Progenitor cell of endocrine pancreas (in vitro differentiated cells): ENCODE results near the gene FAM135A. TPM values are rescaled to one million over a fixed set of nuclear protein-coding genes. Genes with fewer than 3 reads are reported as not detected.

Source experiments
- DNase-seq: peaks from one replicate; pipeline ENCODE4 v3.0.0; 2021; ENCODE audit warnings: low spot score; ENCODE audit not compliant: unreplicated experiment
- H3K27ac Mint-ChIP-seq: 2 replicates; pipeline ENCODE4 v1.8.0; 2021; ENCODE audit warnings: mild to moderate bottlenecking, moderate library complexity, mixed read lengths
- H3K27me3 Mint-ChIP-seq: 2 replicates; pipeline ENCODE4 v1.8.0; 2021; ENCODE audit warnings: mixed read lengths
- H3K36me3 Mint-ChIP-seq: 2 replicates; pipeline ENCODE4 v1.8.0; 2022; ENCODE audit warnings: mixed read lengths; ENCODE audit not compliant: insufficient read depth
- H3K4me1 Mint-ChIP-seq: 2 replicates; pipeline ENCODE4 v1.8.0; 2021; ENCODE audit warnings: low read depth, mixed read lengths
- H3K4me3 Mint-ChIP-seq: 2 replicates; pipeline ENCODE4 v1.8.0; 2021; ENCODE audit warnings: low read depth, mild to moderate bottlenecking, moderate library complexity, mixed read lengths
- H3K9me3 Mint-ChIP-seq: 2 replicates; pipeline ENCODE4 v1.8.0; 2021; ENCODE audit warnings: low read depth, mixed read lengths
- total RNA-seq: library from RNA; stranded (reverse); gene quantifications from 2 replicates; pipeline ENCODE4 v1.2.1, GENCODE V29; 2021
- TF ChIP-seq, protein P1 (sequence below): fragments of 200-600 bp; sonication (generic); IDR thresholded peaks from one replicate; pipeline ENCODE4 v1.5.0; 2021; ENCODE audit warnings: antibody characterized with exemption, mild to moderate bottlenecking; ENCODE audit not compliant: unreplicated experiment

FAM135A gene
- total RNA-seq, 1 donor from 2014 or later: 31.9 TPM

DNA sequence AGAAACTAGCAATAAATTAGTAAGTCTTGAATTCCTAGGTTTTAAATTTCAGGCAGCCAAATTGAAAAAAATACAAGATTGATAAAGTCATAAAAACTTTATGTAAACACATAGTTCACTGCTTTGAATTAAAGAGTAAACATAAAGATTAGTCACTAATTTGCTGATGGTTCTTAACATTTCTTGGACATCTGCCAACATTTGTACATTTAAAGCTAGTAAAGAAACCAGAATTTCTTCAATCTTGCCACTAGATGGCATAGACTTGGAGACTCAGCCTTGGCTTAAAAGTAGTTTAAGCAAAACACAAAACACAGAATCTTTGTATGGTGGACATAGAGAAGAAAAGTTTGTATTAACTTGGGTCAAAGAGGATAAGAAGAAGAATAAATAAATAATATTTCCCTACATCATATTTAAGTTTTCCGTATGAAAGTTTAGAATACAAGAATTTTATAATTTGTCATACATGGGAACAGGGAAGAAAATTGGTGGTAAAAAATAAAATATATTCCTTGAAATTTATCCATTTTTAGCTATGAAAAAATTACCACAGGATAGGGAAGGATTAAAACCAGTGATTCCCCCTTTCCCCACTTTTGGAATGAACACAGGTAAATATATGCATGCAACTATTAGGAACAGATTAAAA, 41.7 kb upstream of the FAM135A start:
- Mint-ChIP-seq H3K9me3 (peaks cover 4% of the 10 kb centered on the region), H3K4me1 (peaks cover 4% of the 10 kb centered on the region), H3K36me3 (no peaks in the 10 kb centered on the region), H3K27ac (no peak overlapping the region), H3K27me3 (no peaks in the 10 kb centered on the region), H3K4me3 (no peak overlapping the region)
- DNase-seq: no peak
- TF ChIP-seq, protein P1, sequence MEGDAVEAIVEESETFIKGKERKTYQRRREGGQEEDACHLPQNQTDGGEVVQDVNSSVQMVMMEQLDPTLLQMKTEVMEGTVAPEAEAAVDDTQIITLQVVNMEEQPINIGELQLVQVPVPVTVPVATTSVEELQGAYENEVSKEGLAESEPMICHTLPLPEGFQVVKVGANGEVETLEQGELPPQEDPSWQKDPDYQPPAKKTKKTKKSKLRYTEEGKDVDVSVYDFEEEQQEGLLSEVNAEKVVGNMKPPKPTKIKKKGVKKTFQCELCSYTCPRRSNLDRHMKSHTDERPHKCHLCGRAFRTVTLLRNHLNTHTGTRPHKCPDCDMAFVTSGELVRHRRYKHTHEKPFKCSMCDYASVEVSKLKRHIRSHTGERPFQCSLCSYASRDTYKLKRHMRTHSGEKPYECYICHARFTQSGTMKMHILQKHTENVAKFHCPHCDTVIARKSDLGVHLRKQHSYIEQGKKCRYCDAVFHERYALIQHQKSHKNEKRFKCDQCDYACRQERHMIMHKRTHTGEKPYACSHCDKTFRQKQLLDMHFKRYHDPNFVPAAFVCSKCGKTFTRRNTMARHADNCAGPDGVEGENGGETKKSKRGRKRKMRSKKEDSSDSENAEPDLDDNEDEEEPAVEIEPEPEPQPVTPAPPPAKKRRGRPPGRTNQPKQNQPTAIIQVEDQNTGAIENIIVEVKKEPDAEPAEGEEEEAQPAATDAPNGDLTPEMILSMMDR: peak; percentile 74

DNA sequence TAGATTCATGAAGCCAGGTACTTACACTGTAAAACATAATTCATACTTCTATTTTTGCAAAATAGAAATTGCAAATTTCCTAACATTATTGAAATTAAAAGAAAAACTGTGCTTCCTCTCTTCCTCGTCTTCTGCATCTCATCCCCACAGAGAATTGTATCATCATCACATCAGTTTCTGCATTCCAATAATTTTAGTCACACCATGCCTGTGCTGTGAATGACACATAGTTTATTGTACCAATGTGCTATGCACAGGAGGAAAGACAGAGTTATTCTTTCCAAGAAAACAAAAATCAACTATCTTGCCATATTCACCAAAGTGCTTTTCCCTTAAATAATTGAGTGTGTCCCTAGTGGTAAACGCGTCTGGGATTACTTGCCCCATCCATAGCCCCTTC, 38.1 kb upstream of the FAM135A start:
- Mint-ChIP-seq H3K4me3 (no peak overlapping the region), H3K4me1 (no peaks in the 10 kb centered on the region), H3K27ac (no peak overlapping the region), H3K9me3 (peaks cover 4% of the 10 kb centered on the region), H3K36me3 (no peaks in the 10 kb centered on the region), H3K27me3 (no peaks in the 10 kb centered on the region)
- TF ChIP-seq, protein P1: no peak
- DNase-seq: no peak

DNA sequence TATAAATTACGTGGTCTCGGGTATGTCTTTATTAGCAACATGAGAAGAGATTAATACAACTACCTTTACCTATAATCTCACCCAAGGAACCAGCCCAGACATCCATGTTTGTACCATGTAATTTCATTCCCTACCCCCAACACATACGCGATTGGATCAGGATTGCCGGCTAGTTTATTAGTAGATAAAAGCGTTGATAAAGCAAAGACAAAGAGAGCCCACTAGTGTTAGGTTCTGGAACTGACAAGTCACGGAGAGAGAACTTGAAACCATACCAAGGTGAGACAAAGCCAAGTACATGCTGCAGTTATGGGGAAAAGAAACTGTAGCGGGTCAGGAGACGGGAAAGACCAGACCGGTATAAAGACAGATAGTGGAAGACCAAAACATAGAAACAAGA, 37.4 kb upstream of the FAM135A start:
- Mint-ChIP-seq H3K36me3 (no peaks in the 10 kb centered on the region), H3K9me3 (peaks cover 4% of the 10 kb centered on the region), H3K4me1 (peaks cover 1% of the 10 kb centered on the region), H3K4me3 (no peak overlapping the region), H3K27me3 (no peaks in the 10 kb centered on the region), H3K27ac (no peak overlapping the region)
- no peak for DNase-seq
- TF ChIP-seq, protein P1: no peak

DNA sequence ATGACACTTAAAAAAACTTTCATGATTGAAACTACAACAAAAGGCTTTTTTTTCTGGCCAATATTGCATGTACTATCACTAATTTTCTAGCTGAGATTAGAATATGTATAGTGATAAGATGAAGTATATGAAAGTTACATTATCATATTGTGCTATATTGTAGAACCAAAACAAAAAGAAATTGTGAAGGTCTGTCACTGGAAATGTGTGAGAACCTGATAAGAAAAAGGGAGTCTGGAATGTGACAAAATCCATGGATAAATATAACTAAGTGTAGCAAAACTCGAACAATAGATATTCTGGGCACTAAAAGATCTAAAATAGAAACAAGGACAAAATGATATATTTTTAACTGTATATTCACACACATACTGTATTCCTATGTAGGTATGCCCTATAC, 36.7 kb upstream of the FAM135A start:
- H3K36me3 Mint-ChIP-seq: no peaks in the 10 kb centered on the region
- no peak overlapping the region for H3K27ac Mint-ChIP-seq
- H3K4me1 Mint-ChIP-seq: peaks cover 2% of the 10 kb centered on the region
- H3K27me3 Mint-ChIP-seq: no peaks in the 10 kb centered on the region
- peaks cover 4% of the 10 kb centered on the region for H3K9me3 Mint-ChIP-seq
- no peak overlapping the region for H3K4me3 Mint-ChIP-seq
- DNase-seq: no peak
- TF ChIP-seq, protein P1: no peak

DNA sequence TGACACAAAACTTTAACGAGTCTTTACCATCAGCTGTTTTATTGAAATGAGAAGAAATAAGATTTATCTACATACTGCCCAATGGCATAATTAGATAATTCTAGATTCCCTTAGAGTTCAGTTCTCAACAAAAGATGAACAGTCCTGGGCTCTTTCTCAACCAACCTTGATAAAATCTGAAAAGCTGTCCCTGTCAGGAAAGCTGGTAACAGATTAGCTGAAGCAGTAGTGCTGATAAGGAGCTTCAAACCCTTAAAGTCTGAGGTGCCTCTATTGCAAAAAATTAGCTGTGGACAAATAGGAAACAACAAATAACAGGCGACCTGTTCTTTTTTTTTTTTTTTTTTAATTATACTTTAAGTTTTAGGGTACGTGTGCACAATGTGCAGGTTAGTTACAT, 35.9 kb upstream of the FAM135A start:
- DNase-seq: no peak
- Mint-ChIP-seq H3K9me3 (peaks cover 4% of the 10 kb centered on the region), H3K27me3 (no peaks in the 10 kb centered on the region), H3K4me1 (peaks cover 2% of the 10 kb centered on the region), H3K4me3 (no peak overlapping the region), H3K36me3 (no peaks in the 10 kb centered on the region), H3K27ac (no peak overlapping the region)
- TF ChIP-seq, protein P1: no peak
